Stimulated activated CD8-positive, alpha-beta memory T cell treated with anti-CD3 and anti-CD28 coated beads, Interleukin-15, amount 100 ng/mL, for 24 hours (primary cell): ENCODE data around the gene IMPDH2.
"Not testable (repeated sequence)": the region's sequence is repeated elsewhere in the genome, so short reads cannot be mapped to it uniquely, and the experiment has no call there.

Experiments
- DNase-seq: peaks from one replicate; pipeline ENCODE4 v3.0.0-alpha.2; 2020; ENCODE audit warnings: low read depth

The IMPDH2 gene

GRCh38 chr3:49021213-49021812, 7.9 kb downstream of the IMPDH2 start:
- DNase-seq, result peak; percentile 97

DNA sequence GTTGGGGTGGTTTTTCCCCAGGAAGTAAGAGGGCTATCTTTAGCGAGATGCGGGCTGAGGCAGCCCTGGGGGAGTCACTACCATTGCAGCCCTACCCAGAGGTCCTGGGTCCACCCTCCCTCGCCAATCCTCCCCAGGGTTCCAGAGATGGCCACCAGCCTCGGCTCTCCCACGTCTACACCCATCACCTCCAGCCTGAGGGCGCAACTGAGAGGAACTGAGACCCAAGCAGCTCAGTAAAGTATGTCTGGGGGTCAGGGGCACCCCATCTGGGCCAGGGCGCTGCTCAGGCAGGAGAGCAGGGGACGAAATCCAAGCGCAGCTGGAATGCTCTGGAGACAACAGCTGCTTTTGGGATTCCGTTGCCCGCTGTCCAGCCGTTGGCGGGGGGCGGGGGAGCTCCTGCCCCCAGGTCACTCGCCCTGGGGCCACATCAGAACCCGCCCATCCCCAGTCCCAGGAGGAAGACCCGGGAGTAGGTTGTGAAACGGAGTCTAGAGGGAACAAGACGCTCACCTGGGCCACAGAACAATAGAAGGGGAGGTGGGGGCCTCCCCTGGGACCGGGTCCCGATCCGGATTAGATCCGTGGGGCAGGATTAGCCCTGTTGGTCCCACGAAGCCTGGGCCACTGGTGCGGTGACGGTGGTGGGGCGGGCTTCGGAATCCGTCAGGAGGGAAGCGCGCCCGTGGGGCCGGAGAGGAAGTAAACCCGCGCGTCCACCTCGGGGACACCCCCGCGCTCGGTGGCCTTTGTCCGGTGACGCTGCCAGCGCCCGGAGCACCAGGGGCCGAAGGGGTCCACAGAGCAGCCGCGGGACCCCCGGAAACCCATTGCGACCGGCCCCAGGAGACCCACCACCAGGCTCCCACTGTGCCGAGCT, 8.6 kb downstream of the IMPDH2 start:
- no peak for DNase-seq

- no peak for DNase-seq
Measured at GRCh38 chr3:49019941-49020329, 9.3 kb downstream of the IMPDH2 start.

- DNase-seq, result no peak
Measured at GRCh38 chr3:49018707-49019006, 10.5 kb downstream of the IMPDH2 start.

- DNase-seq, result no peak
Measured at GRCh38 chr3:49017971-49018706, 11.1 kb downstream of the IMPDH2 start, which contains the start of gene DALRD3. Gene DALRD3, minus strand, starts transcription at chr3:49018580. Its CDS starts 16 bp downstream, at chr3:49018564.

- no peak for DNase-seq
Measured at GRCh38 chr3:49017229-49017970, 11.8 kb downstream of the IMPDH2 start.

DNA sequence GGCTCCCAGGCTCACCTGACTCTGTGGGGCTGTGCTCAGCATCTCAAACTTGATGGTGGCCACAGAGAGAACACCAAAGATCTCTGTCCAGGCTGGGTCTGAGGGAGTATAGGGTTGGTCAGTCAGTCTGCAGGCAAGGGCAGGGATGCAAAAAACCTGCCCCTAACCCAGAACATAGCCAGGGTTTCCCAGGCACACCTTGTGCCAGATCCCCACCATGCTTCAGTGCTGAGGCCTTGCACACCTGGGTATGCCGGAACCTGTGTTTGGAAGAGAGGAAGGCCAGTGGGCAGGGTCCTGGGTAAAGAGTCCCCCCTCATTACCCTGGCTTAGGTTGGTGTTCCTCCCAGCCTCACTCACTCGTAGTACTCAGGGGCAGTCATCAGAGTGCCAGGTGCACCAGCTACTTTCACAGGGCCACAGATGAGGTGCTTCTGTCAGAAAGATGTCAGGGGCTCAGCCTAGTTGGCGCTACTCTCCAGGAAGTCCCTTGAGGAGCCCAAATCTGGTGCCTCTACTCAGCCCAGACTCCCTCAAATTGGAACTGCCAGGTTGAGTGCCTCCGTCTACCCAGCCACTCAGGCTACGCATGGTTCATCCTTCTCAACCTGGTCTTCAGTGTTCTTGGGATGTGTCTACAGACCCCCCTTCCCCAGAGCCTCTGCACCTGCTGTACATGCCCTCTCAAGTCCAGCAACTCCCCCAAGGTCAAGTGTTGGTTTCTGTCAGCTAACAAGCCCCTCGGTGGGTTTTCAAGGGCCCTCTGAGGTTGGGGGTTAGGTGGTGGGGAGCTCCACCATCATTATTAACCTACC, 12.6 kb downstream of the IMPDH2 start:
- no peak for DNase-seq

- no peak for DNase-seq
Measured at GRCh38 chr3:49015765-49016164, 13.4 kb downstream of the IMPDH2 start.

DNA sequence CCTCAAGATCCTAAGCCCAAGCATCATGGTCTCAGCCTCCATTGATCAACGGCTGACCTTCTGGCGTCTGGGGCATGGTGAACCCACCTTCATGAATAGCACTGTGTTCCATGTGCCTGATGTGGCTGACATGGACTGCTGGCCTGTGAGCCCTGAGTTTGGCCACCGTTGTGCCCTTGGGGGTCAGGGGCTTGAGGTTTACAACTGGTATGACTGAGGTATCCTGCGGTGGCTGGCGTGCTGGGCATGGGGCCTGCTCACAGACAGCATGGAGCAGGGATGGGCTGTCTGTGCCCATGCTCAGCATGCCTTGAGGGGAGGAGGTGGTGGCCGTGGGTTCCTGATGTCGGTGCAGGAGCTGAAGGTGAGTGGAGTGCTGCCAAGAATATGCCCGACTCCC, 14.1 kb downstream of the IMPDH2 start:
- no peak for DNase-seq

GRCh38 chr3:49013738-49014660, 15.2 kb downstream of the IMPDH2 start:
- no peak for DNase-seq

GRCh38 chr3:49013113-49013737, 16.0 kb downstream of the IMPDH2 start:
- DNase-seq, result no peak

DNA sequence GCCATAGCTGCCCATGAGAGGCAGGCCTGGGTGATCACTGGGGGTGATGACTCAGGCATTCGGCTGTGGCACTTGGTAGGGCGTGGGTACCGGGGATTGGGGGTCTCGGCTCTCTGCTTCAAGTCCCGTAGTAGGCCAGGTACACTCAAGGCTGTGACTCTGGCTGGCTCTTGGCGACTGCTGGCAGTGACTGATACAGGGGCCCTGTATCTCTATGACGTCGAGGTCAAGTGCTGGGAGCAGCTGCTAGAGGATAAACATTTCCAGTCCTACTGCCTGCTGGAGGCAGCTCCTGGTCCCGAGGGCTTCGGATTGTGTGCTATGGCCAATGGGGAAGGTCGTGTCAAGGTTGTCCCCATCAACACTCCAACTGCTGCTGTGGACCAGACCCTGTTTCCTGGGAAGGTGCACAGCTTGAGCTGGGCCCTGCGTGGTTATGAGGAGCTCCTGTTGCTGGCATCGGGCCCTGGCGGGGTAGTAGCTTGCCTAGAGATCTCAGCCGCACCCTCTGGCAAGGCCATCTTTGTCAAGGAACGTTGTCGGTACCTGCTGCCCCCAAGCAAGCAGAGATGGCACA, 16.7 kb downstream of the IMPDH2 start:
- no peak for DNase-seq

- DNase-seq, result no peak
Measured at GRCh38 chr3:49009396-49009795, 19.8 kb downstream of the IMPDH2 start.

DNA sequence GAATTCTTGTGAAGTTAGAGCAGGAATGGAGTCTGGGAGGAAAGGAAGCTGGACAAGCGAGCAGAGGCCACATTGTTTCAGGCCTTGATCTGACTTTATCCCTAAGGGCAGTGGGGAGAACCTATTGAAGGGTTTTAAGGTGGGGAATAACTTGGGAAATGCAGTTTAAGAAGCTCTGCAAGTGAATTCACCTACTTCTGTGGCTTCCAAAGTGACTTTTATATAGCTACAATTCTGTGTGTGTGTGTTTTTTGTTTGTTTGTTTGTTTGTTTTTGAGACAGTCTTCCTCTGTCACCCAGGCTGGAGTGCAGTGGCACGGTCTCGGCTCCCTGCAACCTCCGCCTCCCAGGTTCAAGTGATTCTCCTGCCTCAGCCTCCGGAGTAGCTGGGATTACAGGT, 20.6 kb downstream of the IMPDH2 start:
- not testable (repeated sequence) for DNase-seq

GRCh38 chr3:49007771-49008528, 21.2 kb downstream of the IMPDH2 start:
- DNase-seq, result peak; percentile 71

GRCh38 chr3:49007068-49007770, 22.0 kb downstream of the IMPDH2 start, which contains the start of gene WDR6:
Gene WDR6, plus strand, starts transcription at chr3:49007391. Its CDS starts 41 bp downstream, at chr3:49007432.
- DNase-seq, result peak; percentile 89

DNA sequence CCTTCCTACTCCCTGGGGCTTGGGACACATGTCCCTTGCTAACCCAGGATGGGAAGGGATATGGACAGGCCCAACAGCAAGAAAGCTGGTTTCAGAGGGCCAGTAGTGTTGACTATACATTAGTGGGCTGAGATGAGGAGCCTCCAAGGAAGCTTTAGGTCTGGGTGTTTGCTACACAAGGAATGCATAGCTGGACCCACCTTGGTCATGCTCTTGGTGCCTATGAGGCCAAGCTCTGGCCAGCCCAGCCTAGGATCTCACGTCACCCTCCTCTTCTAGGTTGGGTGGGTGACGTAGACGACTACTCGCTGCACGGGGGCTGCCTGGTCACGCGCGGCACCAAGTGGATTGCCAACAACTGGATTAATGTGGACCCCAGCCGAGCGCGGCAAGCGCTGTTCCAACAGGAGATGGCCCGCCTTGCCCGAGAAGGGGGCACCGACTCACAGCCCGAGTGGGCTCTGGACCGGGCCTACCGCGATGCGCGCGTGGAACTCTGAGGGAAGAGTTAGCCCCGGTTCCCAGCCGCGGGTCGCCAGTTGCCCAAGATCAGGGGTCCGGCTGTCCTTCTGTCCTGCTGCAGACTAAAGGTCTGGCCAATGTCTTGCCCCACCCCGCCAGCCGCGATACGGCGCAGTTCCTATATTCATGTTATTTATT, 22.7 kb downstream of the IMPDH2 start:
- no peak for DNase-seq
